Lower leg skin (tissue), 3 donors: ENCODE data around the gene EPS8L3.

Source experiments
- POLR2A ChIP-seq, 2 donors: fragments of 450-650 bp; IDR thresholded peaks; one replicate each; pipeline ENCODE4 v1.6.1; 2016 to 2017; ENCODE audit warnings: antibody characterized with exemption in 2 of 2, mild to moderate bottlenecking in 1 of 2, moderate library complexity in 1 of 2
- TF ChIP-seq, protein P1 (sequence below), 3 donors: fragments of 450-650 bp; IDR thresholded peaks; one replicate each; pipeline ENCODE4 v1.5.1; 2016; ENCODE audit warnings: antibody characterized with exemption in 3 of 3, mild to moderate bottlenecking in 3 of 3, moderate library complexity in 2 of 3

DNA sequence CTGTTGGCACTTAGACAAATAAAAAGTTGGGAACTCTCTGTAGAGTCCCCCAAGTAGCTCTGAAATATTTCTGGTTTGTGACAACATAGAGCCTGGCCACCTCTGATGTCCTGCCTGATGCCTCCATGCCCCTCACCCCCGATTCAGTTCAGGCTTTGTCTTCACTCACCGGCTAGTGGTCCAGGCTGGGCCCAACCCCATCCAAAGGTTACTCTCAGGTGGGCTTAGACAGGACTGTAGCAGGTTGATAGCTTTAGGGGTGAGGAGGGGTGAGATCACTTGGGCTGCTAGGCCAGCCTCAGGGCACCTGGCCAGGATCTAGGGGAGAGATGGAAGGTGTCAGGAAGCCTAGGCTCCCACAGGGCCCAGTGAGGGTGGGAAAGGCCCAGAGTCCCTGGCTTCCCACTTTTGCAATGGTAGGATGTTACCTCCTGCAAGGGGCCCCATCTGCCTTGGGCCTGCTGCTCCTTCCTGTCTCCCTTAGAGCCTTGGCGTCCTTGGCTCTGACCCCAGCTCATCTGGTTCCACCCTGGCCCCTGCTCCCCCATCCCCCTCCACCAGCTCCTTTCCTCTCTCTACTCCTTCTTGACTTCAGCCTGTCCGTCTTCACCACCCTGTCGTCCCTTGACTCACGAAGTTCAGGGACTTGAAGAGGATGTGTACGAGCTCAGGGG, 6.7 kb downstream of the EPS8L3 start:
- TF ChIP-seq POLR2A (IDR thresholded peaks at IDR 0.05): no peak
- TF ChIP-seq, protein P1, sequence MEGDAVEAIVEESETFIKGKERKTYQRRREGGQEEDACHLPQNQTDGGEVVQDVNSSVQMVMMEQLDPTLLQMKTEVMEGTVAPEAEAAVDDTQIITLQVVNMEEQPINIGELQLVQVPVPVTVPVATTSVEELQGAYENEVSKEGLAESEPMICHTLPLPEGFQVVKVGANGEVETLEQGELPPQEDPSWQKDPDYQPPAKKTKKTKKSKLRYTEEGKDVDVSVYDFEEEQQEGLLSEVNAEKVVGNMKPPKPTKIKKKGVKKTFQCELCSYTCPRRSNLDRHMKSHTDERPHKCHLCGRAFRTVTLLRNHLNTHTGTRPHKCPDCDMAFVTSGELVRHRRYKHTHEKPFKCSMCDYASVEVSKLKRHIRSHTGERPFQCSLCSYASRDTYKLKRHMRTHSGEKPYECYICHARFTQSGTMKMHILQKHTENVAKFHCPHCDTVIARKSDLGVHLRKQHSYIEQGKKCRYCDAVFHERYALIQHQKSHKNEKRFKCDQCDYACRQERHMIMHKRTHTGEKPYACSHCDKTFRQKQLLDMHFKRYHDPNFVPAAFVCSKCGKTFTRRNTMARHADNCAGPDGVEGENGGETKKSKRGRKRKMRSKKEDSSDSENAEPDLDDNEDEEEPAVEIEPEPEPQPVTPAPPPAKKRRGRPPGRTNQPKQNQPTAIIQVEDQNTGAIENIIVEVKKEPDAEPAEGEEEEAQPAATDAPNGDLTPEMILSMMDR (IDR thresholded peaks at IDR 0.05): no peak
